ENCODE results near the gene CDHR1.

DNA sequence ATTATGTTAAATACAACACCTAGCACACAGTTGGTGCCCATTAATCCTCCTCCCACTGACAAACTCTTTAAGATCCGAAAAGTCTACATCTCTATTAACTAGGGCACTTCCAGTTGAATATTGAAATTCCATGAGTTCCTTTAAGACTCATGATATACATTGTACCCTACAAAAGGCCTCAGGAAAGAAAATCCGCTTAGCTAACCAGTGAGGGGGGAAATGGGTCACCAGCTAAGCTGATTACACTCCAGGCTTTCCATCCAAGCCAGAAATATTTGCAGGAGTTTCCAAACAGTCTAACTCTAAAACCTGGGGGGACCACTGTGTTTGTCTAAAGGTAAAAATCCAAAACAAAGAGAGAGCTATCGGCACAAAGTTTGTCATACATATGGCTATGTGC lies 32.3 kb downstream of the CDHR1 start:
- TF ChIP-seq, protein P1, sequence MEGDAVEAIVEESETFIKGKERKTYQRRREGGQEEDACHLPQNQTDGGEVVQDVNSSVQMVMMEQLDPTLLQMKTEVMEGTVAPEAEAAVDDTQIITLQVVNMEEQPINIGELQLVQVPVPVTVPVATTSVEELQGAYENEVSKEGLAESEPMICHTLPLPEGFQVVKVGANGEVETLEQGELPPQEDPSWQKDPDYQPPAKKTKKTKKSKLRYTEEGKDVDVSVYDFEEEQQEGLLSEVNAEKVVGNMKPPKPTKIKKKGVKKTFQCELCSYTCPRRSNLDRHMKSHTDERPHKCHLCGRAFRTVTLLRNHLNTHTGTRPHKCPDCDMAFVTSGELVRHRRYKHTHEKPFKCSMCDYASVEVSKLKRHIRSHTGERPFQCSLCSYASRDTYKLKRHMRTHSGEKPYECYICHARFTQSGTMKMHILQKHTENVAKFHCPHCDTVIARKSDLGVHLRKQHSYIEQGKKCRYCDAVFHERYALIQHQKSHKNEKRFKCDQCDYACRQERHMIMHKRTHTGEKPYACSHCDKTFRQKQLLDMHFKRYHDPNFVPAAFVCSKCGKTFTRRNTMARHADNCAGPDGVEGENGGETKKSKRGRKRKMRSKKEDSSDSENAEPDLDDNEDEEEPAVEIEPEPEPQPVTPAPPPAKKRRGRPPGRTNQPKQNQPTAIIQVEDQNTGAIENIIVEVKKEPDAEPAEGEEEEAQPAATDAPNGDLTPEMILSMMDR (IDR thresholded peaks at IDR 0.05 in 4 of 5, conservative IDR thresholded peaks at IDR 0.05 in 1 of 5), result no peak
- no peak for TF ChIP-seq POLR2A (IDR thresholded peaks at IDR 0.05)

All from gastrocnemius medialis (tissue), 4 donors.